GM21529 (cell line): ENCODE data around the gene NCAM2.
A peak's percentile ranks its signal among the peaks of the same experiment; 100 is the strongest.

ENCODE experiments used
- ATAC-seq: cut with Tn5 transposase; IDR thresholded peaks from one replicate; pipeline ENCODE4 v1.9.1; 2021; ENCODE audit not compliant: unreplicated experiment

NCAM2 gene

GRCh38 chr21:20997636-20998455, at the start of gene NCAM2:
Gene NCAM2, plus strand, starts transcription at chr21:20998409.
- no peak for ATAC-seq

- no peak for ATAC-seq
Measured at GRCh38 chr21:20949884-20950283, 48.3 kb upstream of the NCAM2 start.

- ATAC-seq, result no peak
Measured at GRCh38 chr21:20965816-20966215, 32.4 kb upstream of the NCAM2 start.

- no peak for ATAC-seq
Measured at GRCh38 chr21:20968391-20968790, 29.8 kb upstream of the NCAM2 start.

GRCh38 chr21:20970691-20971090, 27.5 kb upstream of the NCAM2 start:
- ATAC-seq, result no peak

- no peak for ATAC-seq
Measured at GRCh38 chr21:20971296-20971921, 26.8 kb upstream of the NCAM2 start.

- ATAC-seq, result no peak
Measured at GRCh38 chr21:20994790-20995189, 3.4 kb upstream of the NCAM2 start.

GRCh38 chr21:20996421-20997310, 1.5 kb upstream of the NCAM2 start:
- ATAC-seq, result no peak

- ATAC-seq, result no peak
Measured at GRCh38 chr21:20997311-20997635, 936 bp upstream of the NCAM2 start.

GRCh38 chr21:20998456-20998789, 214 bp downstream of the NCAM2 start:
- no peak for ATAC-seq

GRCh38 chr21:20998886-20999285, 677 bp downstream of the NCAM2 start:
- no peak for ATAC-seq

GRCh38 chr21:20999659-21000058, 1.4 kb downstream of the NCAM2 start:
- peak; percentile 58 for ATAC-seq

- no peak for ATAC-seq
Measured at GRCh38 chr21:21000591-21001175, 2.5 kb downstream of the NCAM2 start.

GRCh38 chr21:21001591-21002100, 3.4 kb downstream of the NCAM2 start:
- no peak for ATAC-seq

GRCh38 chr21:21002153-21002552, 3.9 kb downstream of the NCAM2 start:
- no peak for ATAC-seq

- no peak for ATAC-seq
Measured at GRCh38 chr21:21003701-21004100, 5.5 kb downstream of the NCAM2 start.

- ATAC-seq, result no peak
Measured at GRCh38 chr21:21007606-21008005, 9.4 kb downstream of the NCAM2 start.

- ATAC-seq, result no peak
Measured at GRCh38 chr21:21010228-21010627, 12.0 kb downstream of the NCAM2 start.

GRCh38 chr21:21010698-21011097, 12.5 kb downstream of the NCAM2 start:
- no peak for ATAC-seq

GRCh38 chr21:21018821-21019220, 20.6 kb downstream of the NCAM2 start:
- no peak for ATAC-seq

- ATAC-seq, result no peak
Measured at GRCh38 chr21:21019681-21020080, 21.5 kb downstream of the NCAM2 start.
